Fibroblast of mammary gland (primary cell): ENCODE data around the gene SMIM35.

Experiments used
- DNase-seq: peaks from one replicate; pipeline ENCODE4 v3.0.0-alpha.2; 2010; ENCODE audit warnings: low read depth
- H3K4me3 ChIP-seq: 2 replicates; pipeline ENCODE4 v1.5.1; 2011; ENCODE audit warnings: low read depth, mild to moderate bottlenecking, low read length, moderate library complexity; ENCODE audit not compliant: control insufficient read depth
- TF ChIP-seq, protein P1 (sequence below): conservative IDR thresholded peaks from 2 replicates; pipeline ENCODE4 v1.5.1; 2011; ENCODE audit warnings: low read depth, low read length, inconsistent platforms; ENCODE audit not compliant: control insufficient read depth, insufficient read depth

Gene SMIM35

DNA sequence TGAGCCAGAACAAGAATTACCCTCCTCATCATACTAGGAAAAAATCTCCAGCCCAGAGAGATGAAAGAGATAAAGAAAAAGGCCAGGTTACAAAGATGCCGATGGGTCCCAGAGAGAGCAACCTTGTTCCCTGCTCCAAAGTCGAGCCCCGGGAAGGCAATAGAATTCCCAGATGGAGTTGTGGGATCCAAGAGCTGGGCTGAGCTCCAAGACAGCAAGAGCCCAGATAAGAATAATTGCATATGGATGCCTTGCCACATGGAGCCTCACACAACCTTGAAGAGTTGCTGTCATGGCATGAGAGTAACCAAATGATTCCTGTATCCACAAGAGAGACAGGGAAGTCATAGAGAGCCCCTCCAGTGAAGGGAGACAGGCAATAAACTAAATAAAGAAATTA lies 69.7 kb downstream of the SMIM35 start:
- TF ChIP-seq, protein P1, sequence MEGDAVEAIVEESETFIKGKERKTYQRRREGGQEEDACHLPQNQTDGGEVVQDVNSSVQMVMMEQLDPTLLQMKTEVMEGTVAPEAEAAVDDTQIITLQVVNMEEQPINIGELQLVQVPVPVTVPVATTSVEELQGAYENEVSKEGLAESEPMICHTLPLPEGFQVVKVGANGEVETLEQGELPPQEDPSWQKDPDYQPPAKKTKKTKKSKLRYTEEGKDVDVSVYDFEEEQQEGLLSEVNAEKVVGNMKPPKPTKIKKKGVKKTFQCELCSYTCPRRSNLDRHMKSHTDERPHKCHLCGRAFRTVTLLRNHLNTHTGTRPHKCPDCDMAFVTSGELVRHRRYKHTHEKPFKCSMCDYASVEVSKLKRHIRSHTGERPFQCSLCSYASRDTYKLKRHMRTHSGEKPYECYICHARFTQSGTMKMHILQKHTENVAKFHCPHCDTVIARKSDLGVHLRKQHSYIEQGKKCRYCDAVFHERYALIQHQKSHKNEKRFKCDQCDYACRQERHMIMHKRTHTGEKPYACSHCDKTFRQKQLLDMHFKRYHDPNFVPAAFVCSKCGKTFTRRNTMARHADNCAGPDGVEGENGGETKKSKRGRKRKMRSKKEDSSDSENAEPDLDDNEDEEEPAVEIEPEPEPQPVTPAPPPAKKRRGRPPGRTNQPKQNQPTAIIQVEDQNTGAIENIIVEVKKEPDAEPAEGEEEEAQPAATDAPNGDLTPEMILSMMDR: no peak
- no peak for DNase-seq
- H3K4me3 ChIP-seq: no peak overlapping the region

DNA sequence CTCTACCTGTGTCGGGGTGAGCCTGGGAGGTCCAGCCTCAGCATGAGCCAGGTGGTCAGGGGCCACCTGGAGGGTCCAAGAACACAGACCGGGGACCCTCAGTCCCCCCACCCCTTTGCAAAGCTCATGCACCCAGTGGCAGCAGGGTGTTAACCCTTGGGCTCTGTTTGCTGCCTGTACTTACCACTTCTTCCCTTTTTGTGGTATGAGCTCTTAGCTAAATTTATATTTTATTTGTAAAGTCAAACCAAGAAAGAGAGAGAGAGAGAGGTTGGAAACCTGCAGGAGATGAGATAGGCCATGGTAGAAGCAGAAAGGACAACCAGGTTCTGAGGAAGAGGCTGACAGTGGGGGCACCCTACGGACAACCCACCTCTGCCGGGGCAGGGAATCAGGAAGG lies 70.7 kb downstream of the SMIM35 start:
- TF ChIP-seq, protein P1: no peak
- DNase-seq: no peak
- H3K4me3 ChIP-seq: no peak overlapping the region

DNA sequence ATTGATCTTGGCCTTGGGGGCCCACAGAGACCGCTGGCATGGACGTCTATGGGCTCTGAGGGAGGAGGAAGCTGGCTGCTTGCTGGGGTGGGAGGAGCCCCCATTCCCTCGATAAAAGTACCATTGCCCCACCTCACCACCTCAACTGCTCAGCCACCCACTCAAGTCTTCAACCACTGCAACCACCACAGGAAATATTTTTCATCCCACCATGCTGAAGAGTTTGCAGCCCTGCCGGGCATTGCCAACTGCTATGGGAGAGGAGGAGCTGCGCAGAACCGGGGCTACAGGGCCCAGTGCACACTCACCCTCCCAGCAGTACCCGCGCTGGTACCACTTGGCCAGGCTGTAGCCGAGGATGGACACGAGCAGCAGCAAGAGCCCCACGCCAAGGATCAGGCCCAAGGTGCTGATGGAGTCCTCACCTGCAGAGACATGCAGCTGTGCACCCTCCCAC lies 71.3 kb downstream of the SMIM35 start:
- no peak for DNase-seq

DNA sequence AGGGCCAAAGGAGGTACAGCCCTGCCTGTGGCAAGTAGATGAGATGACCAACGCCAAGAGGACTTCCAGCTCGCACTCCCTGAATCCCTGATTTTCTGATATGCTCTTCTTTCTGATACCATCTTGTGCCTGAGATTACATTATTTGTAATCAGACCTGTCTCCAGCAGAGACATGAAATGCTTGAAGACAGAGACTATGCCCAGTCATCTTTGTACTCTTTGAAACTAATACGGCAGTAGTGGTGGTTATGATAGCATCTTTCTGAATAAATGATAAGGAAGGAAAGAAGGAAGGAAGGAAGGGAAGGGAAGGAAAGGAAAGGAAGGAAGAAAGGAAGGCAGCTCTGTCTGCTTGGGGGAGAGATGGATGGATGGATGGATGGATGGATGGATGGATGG lies 72.7 kb downstream of the SMIM35 start:
- no peak for DNase-seq
- no peak overlapping the region for H3K4me3 ChIP-seq
- TF ChIP-seq, protein P1: no peak

More for the DNA sequence above, 71.3 kb downstream of the SMIM35 start:
- TF ChIP-seq, protein P1: no peak
- no peak overlapping the region for H3K4me3 ChIP-seq

DNA sequence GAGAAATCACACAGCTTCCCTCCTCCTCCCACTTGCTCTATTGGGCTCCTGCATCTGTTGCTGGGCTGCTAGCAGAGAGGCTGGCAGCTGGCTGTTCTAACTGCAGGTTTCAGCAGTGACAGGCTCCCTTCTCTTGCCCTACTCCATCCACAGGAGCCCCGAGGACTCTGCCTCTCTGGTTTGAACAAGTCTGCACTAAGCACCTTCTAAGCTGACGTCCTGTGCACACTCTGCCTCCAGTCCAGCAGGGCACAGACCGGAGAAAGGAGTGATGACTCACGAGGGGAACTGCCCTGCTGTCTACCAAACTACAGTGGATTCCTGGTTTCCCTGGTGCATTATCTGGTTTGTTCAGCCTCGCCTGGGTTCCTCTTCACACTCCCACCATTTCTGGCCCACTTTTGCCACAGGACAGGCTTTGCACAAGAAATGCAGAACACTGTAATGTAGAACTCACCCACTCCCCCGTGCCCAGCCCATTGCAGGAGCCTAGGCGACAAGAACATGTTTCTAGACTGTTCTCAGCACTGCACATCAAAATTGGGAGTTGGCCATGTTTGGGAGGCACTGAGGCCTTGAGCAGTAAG lies 74.6 kb downstream of the SMIM35 start:
- TF ChIP-seq, protein P1: no peak
- peak; percentile 2 for DNase-seq
- H3K4me3 ChIP-seq: no peak overlapping the region

DNA sequence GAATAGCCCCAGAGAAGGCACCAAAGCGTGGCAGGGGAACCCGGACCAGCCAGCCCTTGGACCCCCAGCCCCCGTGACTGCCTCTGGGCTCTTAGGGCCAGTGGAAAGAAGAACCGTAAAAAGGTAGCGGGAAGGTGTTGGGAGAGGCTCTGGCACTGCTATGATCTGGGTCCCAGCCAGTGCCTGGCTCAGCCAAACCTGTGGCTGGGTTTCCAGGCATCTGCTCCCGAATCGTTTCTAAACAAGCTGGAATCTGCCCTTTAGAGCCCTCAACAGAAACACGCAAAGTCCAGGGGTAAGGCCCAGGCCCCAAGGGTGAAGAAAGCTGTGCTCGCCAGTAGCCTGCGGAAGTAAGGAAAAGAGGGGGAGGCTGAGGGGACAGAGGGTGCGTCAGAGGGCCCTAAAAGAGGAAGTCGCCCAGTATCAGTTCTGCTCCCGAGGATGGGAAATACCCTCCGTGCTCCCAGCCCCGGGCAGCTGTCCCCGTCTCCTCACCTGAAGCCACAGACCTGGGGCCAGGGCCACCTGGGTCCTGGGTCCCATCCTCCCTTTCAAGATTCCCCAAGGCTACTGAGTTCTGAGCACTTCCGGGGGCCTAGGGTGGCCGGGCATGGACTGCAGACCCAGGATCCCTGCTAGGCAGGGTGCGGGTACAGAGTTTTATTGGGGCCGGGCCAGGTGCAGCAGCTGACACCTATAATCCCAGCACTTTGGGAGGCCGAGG lies 75.9 kb downstream of the SMIM35 start:
- TF ChIP-seq, protein P1: no peak
- H3K4me3 ChIP-seq: no peak overlapping the region
- DNase-seq: no peak
